Measurements from ENCODE around the gene GTF3C1.
"Not testable (repeated sequence)": the region's sequence is repeated elsewhere in the genome, so short reads cannot be mapped to it uniquely, and the experiment has no call there.

GTF3C1 gene

DNA sequence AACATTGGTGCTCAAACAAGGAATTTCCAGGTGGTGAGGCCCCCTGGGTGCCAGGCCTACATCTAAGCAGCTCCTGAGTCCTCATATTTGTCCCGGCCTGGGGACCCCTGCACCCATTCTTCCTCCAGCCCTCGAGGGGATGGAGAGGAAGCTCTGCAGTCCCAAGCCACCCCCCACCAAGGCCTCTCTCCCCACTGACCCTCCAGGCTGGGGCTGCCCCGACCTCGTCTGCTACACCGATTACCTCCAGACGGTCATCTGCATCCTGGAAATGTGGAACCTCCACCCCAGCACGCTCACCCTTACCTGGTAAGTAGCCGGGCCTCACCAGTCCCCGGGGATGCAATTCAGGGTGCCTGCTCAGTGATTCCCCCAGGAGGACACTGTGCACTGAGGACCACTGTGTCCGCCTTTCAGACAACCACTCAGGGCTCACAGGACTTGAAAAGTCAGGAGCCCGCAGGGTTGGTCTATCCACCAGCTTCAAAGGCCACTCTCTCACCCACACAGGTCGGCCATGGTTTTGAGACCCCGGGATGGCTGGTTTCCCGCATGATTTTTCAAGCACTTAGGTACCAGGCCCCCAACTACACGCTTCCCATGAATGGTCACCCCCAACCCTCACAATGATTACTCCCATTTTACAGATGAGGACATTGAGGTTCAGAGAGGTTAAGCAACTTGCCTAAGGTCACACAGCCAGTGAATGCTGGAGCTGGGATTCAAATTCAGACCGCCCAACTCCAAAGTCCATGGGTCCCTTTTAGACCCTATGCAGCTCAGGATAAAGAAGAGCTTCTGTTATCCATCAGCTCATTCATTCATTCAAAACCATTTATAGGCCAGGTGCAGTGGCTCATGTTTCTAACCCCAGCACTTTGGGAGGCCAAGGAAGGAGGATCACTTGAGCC, 115.3 kb downstream of the GTF3C1 start:
- no peaks in the 10 kb centered on the region for H3K9me3 ChIP-seq (ENCODE audit: insufficient read depth, low read length)
- peaks cover 12% of the 10 kb centered on the region for H3K4me1 ChIP-seq (ENCODE audit: insufficient read depth, insufficient read length)
- H3K9ac ChIP-seq (ENCODE audit: insufficient read length, low read depth): no peak overlapping the region
- no peak overlapping the region for H3K4me3 ChIP-seq (ENCODE audit: insufficient read length, low read depth)
- no peaks in the 10 kb centered on the region for H3K27me3 ChIP-seq (ENCODE audit: insufficient read depth, insufficient read length)
- no peaks in the 10 kb centered on the region for H3K36me3 ChIP-seq (ENCODE audit: insufficient read depth, insufficient read length, low read length)
- TF ChIP-seq YY1 (IDR thresholded peaks at IDR 0.05; ENCODE audit: insufficient read depth, insufficient read length): no peak
- no peak for DNase-seq (ENCODE audit: low read depth, low spot score)

GRCh38 chr16:27433636-27434035, 116.1 kb downstream of the GTF3C1 start:
- TF ChIP-seq SUZ12 (IDR thresholded peaks at IDR 0.05; ENCODE audit: extremely low read depth, insufficient read depth, insufficient read length) (no peak), YY1 (IDR thresholded peaks at IDR 0.05; ENCODE audit: insufficient read depth, insufficient read length) (no peak), ZNF274 (IDR thresholded peaks at IDR 0.05; ENCODE audit: low read depth, low read length) (no peak)
- Histone ChIP-seq H3K36me3 (ENCODE audit: insufficient read depth, insufficient read length, low read length) (no peaks in the 10 kb centered on the region), H3K4me3 (ENCODE audit: insufficient read length, low read depth) (no peak overlapping the region), H3K9ac (ENCODE audit: insufficient read length, low read depth) (no peak overlapping the region), H3K4me1 (ENCODE audit: insufficient read depth, insufficient read length) (peaks cover 5% of the 10 kb centered on the region), H3K9me3 (ENCODE audit: insufficient read depth, low read length) (no peaks in the 10 kb centered on the region), H3K27me3 (ENCODE audit: insufficient read depth, insufficient read length) (no peaks in the 10 kb centered on the region)
- no peak for DNase-seq (ENCODE audit: low read depth, low spot score)

- DNase-seq (ENCODE audit: low read depth, low spot score): not testable (repeated sequence)
Measured at GRCh38 chr16:27433191-27433590, 116.5 kb downstream of the GTF3C1 start.

DNA sequence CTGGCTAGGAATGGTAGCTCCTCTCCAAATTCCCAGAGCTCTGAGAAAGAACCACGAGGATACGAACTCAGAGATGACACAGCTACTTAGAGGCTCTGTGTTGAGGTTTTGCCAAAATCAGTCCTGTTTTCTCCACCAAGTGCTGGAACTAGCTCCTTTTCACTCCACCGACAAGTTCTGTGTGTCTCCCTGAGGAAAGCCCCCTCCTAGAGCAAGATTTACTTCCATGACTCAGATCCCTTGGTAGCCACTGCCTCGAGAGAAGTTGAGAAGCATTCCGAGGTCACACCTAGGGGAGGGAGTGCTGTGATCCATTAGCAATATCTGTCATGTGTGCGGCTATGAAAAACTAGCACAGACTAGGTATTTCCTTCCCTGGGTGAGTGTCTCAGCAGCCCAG, 117.2 kb downstream of the GTF3C1 start:
- DNase-seq (ENCODE audit: low read depth, low spot score): no peak

More at GRCh38 chr16:27433191-27433590, 116.5 kb downstream of the GTF3C1 start:
- H3K9ac ChIP-seq (ENCODE audit: insufficient read length, low read depth); H3K36me3 ChIP-seq (ENCODE audit: insufficient read depth, insufficient read length, low read length); H3K9me3 ChIP-seq (ENCODE audit: insufficient read depth, low read length); H3K27me3 ChIP-seq (ENCODE audit: insufficient read depth, insufficient read length); H3K4me1 ChIP-seq (ENCODE audit: insufficient read depth, insufficient read length); H3K4me3 ChIP-seq (ENCODE audit: insufficient read length, low read depth): not testable (repeated sequence)

GRCh38 chr16:27431773-27432532, 117.8 kb downstream of the GTF3C1 start:
- H3K4me3 ChIP-seq (ENCODE audit: insufficient read length, low read depth): no peak overlapping the region
- no peaks in the 10 kb centered on the region for H3K36me3 ChIP-seq (ENCODE audit: insufficient read depth, insufficient read length, low read length)
- no peak for DNase-seq (ENCODE audit: low read depth, low spot score)
- no peaks in the 10 kb centered on the region for H3K27me3 ChIP-seq (ENCODE audit: insufficient read depth, insufficient read length)
- peaks cover 8% of the 10 kb centered on the region for H3K4me1 ChIP-seq (ENCODE audit: insufficient read depth, insufficient read length)
- peak overlapping the region; percentile 8 for H3K9ac ChIP-seq (ENCODE audit: insufficient read length, low read depth)
- no peaks in the 10 kb centered on the region for H3K9me3 ChIP-seq (ENCODE audit: insufficient read depth, low read length)
- TF ChIP-seq YY1 (IDR thresholded peaks at IDR 0.05; ENCODE audit: insufficient read depth, insufficient read length): no peak
- no peak for TF ChIP-seq SUZ12 (IDR thresholded peaks at IDR 0.05; ENCODE audit: extremely low read depth, insufficient read depth, insufficient read length)
- no peak for TF ChIP-seq ZNF274 (IDR thresholded peaks at IDR 0.05; ENCODE audit: low read depth, low read length)

More for the DNA sequence above, 117.2 kb downstream of the GTF3C1 start:
- Histone ChIP-seq H3K4me3 (ENCODE audit: insufficient read length, low read depth) (no peak overlapping the region), H3K9ac (ENCODE audit: insufficient read length, low read depth) (no peak overlapping the region), H3K36me3 (ENCODE audit: insufficient read depth, insufficient read length, low read length) (no peaks in the 10 kb centered on the region), H3K4me1 (ENCODE audit: insufficient read depth, insufficient read length) (peaks cover 5% of the 10 kb centered on the region), H3K27me3 (ENCODE audit: insufficient read depth, insufficient read length) (no peaks in the 10 kb centered on the region), H3K9me3 (ENCODE audit: insufficient read depth, low read length) (no peaks in the 10 kb centered on the region)
- TF ChIP-seq SUZ12 (IDR thresholded peaks at IDR 0.05; ENCODE audit: extremely low read depth, insufficient read depth, insufficient read length): no peak
- TF ChIP-seq YY1 (IDR thresholded peaks at IDR 0.05; ENCODE audit: insufficient read depth, insufficient read length): no peak
- no peak for TF ChIP-seq ZNF274 (IDR thresholded peaks at IDR 0.05; ENCODE audit: low read depth, low read length)

- TF ChIP-seq ZNF274 (IDR thresholded peaks at IDR 0.05; ENCODE audit: low read depth, low read length) (no peak), YY1 (IDR thresholded peaks at IDR 0.05; ENCODE audit: insufficient read depth, insufficient read length) (no peak), SUZ12 (IDR thresholded peaks at IDR 0.05; ENCODE audit: extremely low read depth, insufficient read depth, insufficient read length) (no peak)
- H3K9ac ChIP-seq (ENCODE audit: insufficient read length, low read depth): no peak overlapping the region
- H3K4me1 ChIP-seq (ENCODE audit: insufficient read depth, insufficient read length): peaks cover 8% of the 10 kb centered on the region
- no peaks in the 10 kb centered on the region for H3K9me3 ChIP-seq (ENCODE audit: insufficient read depth, low read length)
- no peaks in the 10 kb centered on the region for H3K27me3 ChIP-seq (ENCODE audit: insufficient read depth, insufficient read length)
- DNase-seq (ENCODE audit: low read depth, low spot score): no peak
- H3K4me3 ChIP-seq (ENCODE audit: insufficient read length, low read depth): no peak overlapping the region
- no peaks in the 10 kb centered on the region for H3K36me3 ChIP-seq (ENCODE audit: insufficient read depth, insufficient read length, low read length)
Measured at GRCh38 chr16:27430923-27431484, 118.7 kb downstream of the GTF3C1 start.

- no peaks in the 10 kb centered on the region for H3K27me3 ChIP-seq (ENCODE audit: insufficient read depth, insufficient read length)
- H3K9me3 ChIP-seq (ENCODE audit: insufficient read depth, low read length): no peaks in the 10 kb centered on the region
- no peaks in the 10 kb centered on the region for H3K36me3 ChIP-seq (ENCODE audit: insufficient read depth, insufficient read length, low read length)
- H3K4me3 ChIP-seq (ENCODE audit: insufficient read length, low read depth): no peak overlapping the region
- H3K9ac ChIP-seq (ENCODE audit: insufficient read length, low read depth): no peak overlapping the region
- peaks cover 8% of the 10 kb centered on the region for H3K4me1 ChIP-seq (ENCODE audit: insufficient read depth, insufficient read length)
- TF ChIP-seq SUZ12 (IDR thresholded peaks at IDR 0.05; ENCODE audit: extremely low read depth, insufficient read depth, insufficient read length) (no peak), YY1 (IDR thresholded peaks at IDR 0.05; ENCODE audit: insufficient read depth, insufficient read length) (no peak), ZNF274 (IDR thresholded peaks at IDR 0.05; ENCODE audit: low read depth, low read length) (no peak)
- DNase-seq (ENCODE audit: low read depth, low spot score): no peak
Measured at GRCh38 chr16:27430512-27430911, 119.2 kb downstream of the GTF3C1 start.

All from NT2/D1 (cell line).